A549 (cell line): ENCODE measurements around the gene WRAP53.
"Not testable (repeated sequence)": the region's sequence is repeated elsewhere in the genome, so short reads cannot be mapped to it uniquely, and the experiment has no call there.

Source experiments
- CTCF ChIP-seq: fragments of >200 bp; sonication (Bioruptor Twin); formaldehyde crosslinking; IDR thresholded peaks from 3 replicates; pipeline ENCODE4 v1.5.1; 2016
- ESRRA ChIP-seq: fragments of 150-350 bp; IDR thresholded peaks from 2 replicates; pipeline ENCODE4 v1.6.1; 2014; ENCODE audit warnings: mild to moderate bottlenecking, low read length, borderline replicate concordance

GRCh38 chr17:7641635-7642034 is 46.6 kb upstream of the WRAP53 start:
- not testable (repeated sequence) for TF ChIP-seq ESRRA, CTCF
